ENCODE results near the gene NOB1. TPM values are rescaled to one million over a fixed set of nuclear protein-coding genes. Genes with fewer than 3 reads are reported as not detected.

Gene NOB1
- total and polyA plus RNA-seq, 9 of the 15 experiments (the other 6 are each of a cell fraction or from before 2014, with no cell fraction given) = 42.4 to 148 (median 116) TPM

DNA sequence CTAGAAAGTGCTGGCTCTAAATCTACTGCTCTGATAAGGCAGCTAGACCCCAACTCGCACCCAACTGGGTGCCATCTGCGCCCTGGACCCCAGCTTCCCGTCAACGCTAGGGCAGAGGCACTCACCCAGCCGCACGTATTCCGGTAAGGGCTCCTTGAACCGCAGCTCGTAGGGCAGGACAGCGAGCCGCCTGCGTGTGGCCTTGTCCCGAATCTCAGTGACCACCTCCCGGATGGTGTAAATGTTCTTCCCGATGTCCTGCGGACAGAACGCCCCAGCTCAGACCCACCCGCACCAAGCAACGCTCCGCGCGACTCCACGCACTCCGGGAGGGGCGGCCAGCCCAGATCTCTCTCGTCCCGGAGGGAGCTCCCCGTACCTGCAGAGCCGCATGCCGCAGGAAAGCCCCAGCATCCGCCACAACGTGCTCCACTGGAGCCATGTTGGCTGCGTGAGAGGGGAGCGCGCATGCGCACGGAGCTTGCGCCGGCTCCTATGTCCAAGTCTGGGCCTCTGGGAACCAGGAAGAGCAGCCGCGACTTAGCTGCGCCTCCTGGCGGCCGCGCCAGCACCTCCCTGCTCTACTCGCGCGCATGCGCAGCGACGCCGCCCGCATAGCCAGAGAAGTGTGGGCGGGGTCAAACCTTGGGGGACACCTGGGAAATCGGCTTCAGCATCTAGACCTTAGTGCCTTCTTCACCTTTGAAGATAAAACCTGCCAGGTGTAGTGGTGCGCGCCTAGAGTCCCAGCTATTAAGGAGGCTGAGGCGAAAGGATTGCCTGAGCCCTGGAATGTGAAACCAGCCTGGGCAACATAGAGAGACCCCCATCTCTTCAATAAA lies at the start of gene NOB1 (continued):
- TF ChIP-seq, protein P1, sequence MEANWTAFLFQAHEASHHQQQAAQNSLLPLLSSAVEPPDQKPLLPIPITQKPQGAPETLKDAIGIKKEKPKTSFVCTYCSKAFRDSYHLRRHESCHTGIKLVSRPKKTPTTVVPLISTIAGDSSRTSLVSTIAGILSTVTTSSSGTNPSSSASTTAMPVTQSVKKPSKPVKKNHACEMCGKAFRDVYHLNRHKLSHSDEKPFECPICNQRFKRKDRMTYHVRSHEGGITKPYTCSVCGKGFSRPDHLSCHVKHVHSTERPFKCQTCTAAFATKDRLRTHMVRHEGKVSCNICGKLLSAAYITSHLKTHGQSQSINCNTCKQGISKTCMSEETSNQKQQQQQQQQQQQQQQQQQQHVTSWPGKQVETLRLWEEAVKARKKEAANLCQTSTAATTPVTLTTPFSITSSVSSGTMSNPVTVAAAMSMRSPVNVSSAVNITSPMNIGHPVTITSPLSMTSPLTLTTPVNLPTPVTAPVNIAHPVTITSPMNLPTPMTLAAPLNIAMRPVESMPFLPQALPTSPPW (CRISPR knock-in tag; IDR thresholded peaks at IDR 0.05) = 0 out of 2 replicates have a peak, but pooled peaks have one; percentile 26
- TF ChIP-seq HLTF (IDR thresholded peaks at IDR 0.05) (no peak; the same call in 1 of the 2 replicates), CXXC5 (CRISPR knock-in tag; IDR thresholded peaks at IDR 0.05) (peak; percentile 71), SUPT5H (IDR thresholded peaks at IDR 0.05) (peak; percentile 97), POLR2G (IDR thresholded peaks at IDR 0.05; ENCODE audit: low read depth, low read length) (peak; percentile 99), ZNF696 (CRISPR knock-in tag; conservative IDR thresholded peaks at IDR 0.05) (no peak), SMARCE1 (IDR thresholded peaks at IDR 0.05) (peak; percentile 17; the same call in 1 of the 2 replicates), GABPA (tag; conservative IDR thresholded peaks at IDR 0.05; ENCODE audit: low read depth) (no peak), FOXP1 (CRISPR knock-in tag; IDR thresholded peaks at IDR 0.05) (peak; percentile 87), CHCHD3 (CRISPR knock-in tag; IDR thresholded peaks at IDR 0.05) (peak; percentile 75; the same call in 1 of the 2 replicates), NCOA4 (IDR thresholded peaks at IDR 0.05; ENCODE audit: partially characterized antibody) (no peak), NR1H2 (CRISPR knock-in tag; IDR thresholded peaks at IDR 0.05) (0 out of 2 replicates have a peak, but pooled peaks have one; percentile 34), MED1 (CRISPR knock-in tag; IDR thresholded peaks at IDR 0.05; ENCODE audit: borderline replicate concordance) (no peak), RBFOX2 (IDR thresholded peaks at IDR 0.05; ENCODE audit: low read depth, low read length) (peak; percentile 99), TCF7 (IDR thresholded peaks at IDR 0.05; ENCODE audit: borderline replicate concordance) (no peak)
- TF ChIP-seq, protein P2, sequence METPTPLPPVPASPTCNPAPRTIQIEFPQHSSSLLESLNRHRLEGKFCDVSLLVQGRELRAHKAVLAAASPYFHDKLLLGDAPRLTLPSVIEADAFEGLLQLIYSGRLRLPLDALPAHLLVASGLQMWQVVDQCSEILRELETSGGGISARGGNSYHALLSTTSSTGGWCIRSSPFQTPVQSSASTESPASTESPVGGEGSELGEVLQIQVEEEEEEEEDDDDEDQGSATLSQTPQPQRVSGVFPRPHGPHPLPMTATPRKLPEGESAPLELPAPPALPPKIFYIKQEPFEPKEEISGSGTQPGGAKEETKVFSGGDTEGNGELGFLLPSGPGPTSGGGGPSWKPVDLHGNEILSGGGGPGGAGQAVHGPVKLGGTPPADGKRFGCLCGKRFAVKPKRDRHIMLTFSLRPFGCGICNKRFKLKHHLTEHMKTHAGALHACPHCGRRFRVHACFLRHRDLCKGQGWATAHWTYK (CRISPR knock-in tag; IDR thresholded peaks at IDR 0.05) = 0 out of 2 replicates have a peak, but pooled peaks have one; percentile 71
- TF ChIP-seq, protein P3, sequence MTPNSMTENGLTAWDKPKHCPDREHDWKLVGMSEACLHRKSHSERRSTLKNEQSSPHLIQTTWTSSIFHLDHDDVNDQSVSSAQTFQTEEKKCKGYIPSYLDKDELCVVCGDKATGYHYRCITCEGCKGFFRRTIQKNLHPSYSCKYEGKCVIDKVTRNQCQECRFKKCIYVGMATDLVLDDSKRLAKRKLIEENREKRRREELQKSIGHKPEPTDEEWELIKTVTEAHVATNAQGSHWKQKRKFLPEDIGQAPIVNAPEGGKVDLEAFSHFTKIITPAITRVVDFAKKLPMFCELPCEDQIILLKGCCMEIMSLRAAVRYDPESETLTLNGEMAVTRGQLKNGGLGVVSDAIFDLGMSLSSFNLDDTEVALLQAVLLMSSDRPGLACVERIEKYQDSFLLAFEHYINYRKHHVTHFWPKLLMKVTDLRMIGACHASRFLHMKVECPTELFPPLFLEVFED (CRISPR knock-in tag; conservative IDR thresholded peaks at IDR 0.05) = no peak
- TF ChIP-seq, protein P4, sequence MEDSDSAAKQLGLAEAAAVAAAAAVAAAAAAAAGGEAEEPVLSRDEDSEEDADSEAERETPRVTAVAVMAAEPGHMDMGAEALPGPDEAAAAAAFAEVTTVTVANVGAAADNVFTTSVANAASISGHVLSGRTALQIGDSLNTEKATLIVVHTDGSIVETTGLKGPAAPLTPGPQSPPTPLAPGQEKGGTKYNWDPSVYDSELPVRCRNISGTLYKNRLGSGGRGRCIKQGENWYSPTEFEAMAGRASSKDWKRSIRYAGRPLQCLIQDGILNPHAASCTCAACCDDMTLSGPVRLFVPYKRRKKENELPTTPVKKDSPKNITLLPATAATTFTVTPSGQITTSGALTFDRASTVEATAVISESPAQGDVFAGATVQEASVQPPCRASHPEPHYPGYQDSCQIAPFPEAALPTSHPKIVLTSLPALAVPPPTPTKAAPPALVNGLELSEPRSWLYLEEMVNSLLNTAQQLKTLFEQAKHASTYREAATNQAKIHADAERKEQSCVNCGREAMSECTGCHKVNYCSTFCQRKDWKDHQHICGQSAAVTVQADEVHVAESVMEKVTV (CRISPR knock-in tag; IDR thresholded peaks at IDR 0.05) = peak; percentile 94

Measured in K562 (cell line).